Endothelial cell of umbilical vein (primary cell): ENCODE measurements around the gene LRRC17.

Source experiments
- EZH2 ChIP-seq: IDR thresholded peaks from 2 replicates; pipeline ENCODE4 v1.6.1; 2012; ENCODE audit warnings: borderline replicate concordance, low read depth, mild to moderate bottlenecking, moderate library complexity, low read length, inconsistent platforms; ENCODE audit not compliant: severe bottlenecking
- MYC ChIP-seq: IDR thresholded peaks from one replicate; pipeline ENCODE4 v1.6.1; 2011; ENCODE audit warnings: mild to moderate bottlenecking, low read depth, low read length

DNA sequence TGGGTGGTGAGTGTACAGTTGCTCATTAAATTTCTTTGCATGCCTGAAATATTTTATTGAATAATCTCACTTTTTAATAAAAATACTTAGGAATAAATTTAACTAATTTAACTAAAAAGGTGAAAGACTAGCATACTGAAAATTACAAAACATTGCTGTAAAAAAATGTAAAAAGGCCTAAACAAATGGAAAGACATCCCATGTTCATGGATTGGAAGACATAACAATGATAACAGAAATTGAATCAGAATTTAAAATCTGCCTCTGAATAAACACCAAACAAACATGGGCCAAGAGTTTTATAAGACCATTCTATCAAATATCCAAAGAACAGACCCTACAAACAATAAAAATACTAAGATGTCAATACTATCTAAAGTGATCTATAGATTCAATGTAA, 66.9 kb downstream of the LRRC17 start:
- no peak for TF ChIP-seq EZH2
- no peak for TF ChIP-seq MYC
